Midbrain (tissue), 1 donor: Measurements from ENCODE around the gene TPSG1.
"Not testable (repeated sequence)": the region's sequence is repeated elsewhere in the genome, so short reads cannot be mapped to it uniquely, and the experiment has no call there.

ENCODE experiments used
- DNase-seq: peaks from one replicate; lab custom pipeline; 2025; lab: John Stamatoyannopoulos, UW

TPSG1 gene

GRCh38 chr16:1225051-1225451 lies at the start of gene TPSG1:
TPSG1 (minus strand) TSS chr16:1225268; CDS start chr16:1225252, 16 bp downstream.
- DNase-seq = no peak

- no peak for DNase-seq
These were observed 49.7 kb upstream of the TPSG1 start for GRCh38 chr16:1274767-1275166.

GRCh38 chr16:1273816-1274215 lies 48.7 kb upstream of the TPSG1 start:
- no peak for DNase-seq

- no peak for DNase-seq
These were observed 47.6 kb upstream of the TPSG1 start for GRCh38 chr16:1272453-1273198.

- not testable (repeated sequence) for DNase-seq
These were observed 46.8 kb upstream of the TPSG1 start for GRCh38 chr16:1271724-1272413.

- no peak for DNase-seq
These were observed 46.3 kb upstream of the TPSG1 start for GRCh38 chr16:1271380-1271723.

- not testable (repeated sequence) for DNase-seq
These were observed 44.4 kb upstream of the TPSG1 start for GRCh38 chr16:1269418-1269817.

- no peak for DNase-seq
These were observed 40.8 kb upstream of the TPSG1 start for GRCh38 chr16:1265826-1266225.

GRCh38 chr16:1265090-1265630 lies 40.1 kb upstream of the TPSG1 start:
- DNase-seq = no peak

- no peak for DNase-seq
These were observed 39.4 kb upstream of the TPSG1 start for GRCh38 chr16:1264345-1265089.

- no peak for DNase-seq
These were observed 38.7 kb upstream of the TPSG1 start for GRCh38 chr16:1263591-1264344.

- no peak for DNase-seq
These were observed 37.8 kb upstream of the TPSG1 start for GRCh38 chr16:1262846-1263221.

GRCh38 chr16:1262210-1262845 lies 37.3 kb upstream of the TPSG1 start:
- DNase-seq = no peak

- no peak for DNase-seq
These were observed 36.2 kb upstream of the TPSG1 start for GRCh38 chr16:1261131-1261892.

- no peak for DNase-seq
These were observed 35.1 kb upstream of the TPSG1 start for GRCh38 chr16:1260101-1260680.

- no peak for DNase-seq
These were observed 34.6 kb upstream of the TPSG1 start for GRCh38 chr16:1259760-1260068.

- no peak for DNase-seq
These were observed 34.1 kb upstream of the TPSG1 start for GRCh38 chr16:1258906-1259759.

- no peak for DNase-seq
These were observed 33.1 kb upstream of the TPSG1 start for GRCh38 chr16:1258225-1258600.

GRCh38 chr16:1257561-1258224 lies 32.6 kb upstream of the TPSG1 start:
- no peak for DNase-seq
